ENCODE results near the gene MT1F.

MT1F gene

GRCh38 chr16:56625943-56626654, 31.7 kb upstream of the MT1F start:
- no peak for DNase-seq

GRCh38 chr16:56626685-56627084, 31.1 kb upstream of the MT1F start:
- no peak for DNase-seq

DNA sequence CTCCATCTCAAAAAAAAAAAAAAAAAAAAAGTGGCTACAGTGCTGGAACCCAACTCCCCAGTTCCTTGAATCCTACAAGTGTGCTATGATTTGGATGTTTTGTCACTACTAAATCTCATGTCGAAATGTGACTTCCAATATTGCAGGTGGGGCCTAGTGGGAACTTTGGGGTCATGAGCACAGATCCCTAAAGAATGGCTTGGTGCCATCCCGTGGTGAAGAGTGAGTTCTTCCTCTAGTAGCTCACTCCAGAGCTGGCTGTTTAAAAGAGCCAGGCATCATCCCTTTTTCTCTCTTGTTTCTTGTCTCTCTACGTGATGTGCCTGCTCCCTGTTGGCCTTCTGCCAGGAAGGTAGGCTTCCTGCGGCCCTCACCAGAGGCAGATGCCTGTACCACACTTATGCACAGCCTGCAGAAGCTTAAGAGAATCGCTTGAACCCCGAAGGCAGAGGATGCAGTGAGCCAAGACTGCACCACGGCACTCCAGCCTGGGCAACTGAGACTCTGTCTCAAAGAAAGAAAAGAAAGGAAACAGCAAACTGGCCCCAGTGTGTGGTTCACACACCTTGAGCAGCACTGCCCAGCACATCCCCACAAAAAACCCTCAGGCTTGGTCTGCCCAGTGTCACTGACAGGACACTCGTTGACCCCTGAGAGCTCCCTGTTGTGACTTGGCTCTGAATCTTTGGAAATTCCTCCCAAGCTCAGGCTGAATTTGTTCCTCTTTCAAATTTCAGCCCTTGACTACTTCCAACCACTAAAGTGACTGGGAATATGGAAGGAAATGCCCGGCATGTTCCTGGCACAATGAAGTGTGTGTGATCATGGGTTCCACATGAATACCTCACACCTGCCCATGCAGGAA, 29.0 kb upstream of the MT1F start:
- DNase-seq, result no peak

DNA sequence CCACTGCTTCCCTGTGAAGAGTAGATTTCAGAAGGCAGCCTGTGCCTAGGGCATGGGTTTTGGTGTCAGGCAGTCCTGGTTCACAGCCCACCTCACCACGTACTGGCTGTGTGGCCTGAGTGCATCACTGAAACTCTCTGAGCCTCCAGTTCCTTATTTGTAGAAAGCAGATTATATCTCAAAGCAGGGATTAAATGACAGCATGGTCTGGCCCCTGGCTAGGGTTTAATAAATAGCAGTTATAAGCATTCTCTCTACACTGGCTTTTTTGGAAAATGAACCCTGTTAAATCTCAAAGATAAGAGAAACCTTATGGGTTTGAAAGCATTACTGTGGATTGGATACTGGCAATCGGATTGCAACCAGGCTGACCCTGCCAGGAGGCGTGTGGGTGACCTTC, 28.2 kb upstream of the MT1F start:
- no peak for DNase-seq

DNA sequence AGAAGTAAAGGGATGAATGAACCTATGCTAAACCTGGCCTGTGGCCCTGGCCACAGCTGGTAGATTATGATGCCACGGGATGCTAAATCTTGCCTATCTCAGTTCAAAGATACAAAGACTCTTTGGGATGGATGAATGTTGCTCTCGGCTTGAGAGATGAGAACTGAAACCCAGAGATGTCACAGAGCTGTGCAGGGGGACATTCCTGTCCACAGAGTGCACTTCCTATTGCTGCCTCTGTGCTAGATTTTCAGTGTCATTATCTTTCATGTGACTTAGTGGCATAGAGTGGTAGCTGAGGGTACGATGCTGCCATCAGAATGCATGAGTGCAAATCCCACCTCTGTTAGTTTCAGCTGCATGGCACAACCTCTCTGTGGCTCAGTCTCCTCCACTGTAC, 27.6 kb upstream of the MT1F start:
- no peak for DNase-seq

DNA sequence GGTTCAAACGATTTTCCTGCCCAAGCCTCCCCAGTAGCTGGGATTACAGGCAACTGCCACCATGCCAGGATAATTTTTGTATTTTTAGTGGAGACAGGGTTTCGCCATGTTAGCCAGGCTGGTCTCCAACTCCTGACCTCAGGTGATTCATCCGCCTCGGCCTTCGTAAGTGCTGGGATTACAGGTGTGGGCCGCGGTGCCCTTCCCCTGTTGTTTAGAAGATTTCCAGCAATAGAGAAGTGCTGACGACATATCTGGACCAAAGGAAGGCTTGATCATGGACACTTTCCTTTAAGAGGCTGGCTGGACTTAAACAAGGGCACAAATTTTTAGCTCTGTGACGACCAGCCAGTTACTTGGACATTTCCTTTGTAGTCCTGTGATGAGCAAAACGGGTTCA, 26.6 kb upstream of the MT1F start:
- DNase-seq, result no peak

DNA sequence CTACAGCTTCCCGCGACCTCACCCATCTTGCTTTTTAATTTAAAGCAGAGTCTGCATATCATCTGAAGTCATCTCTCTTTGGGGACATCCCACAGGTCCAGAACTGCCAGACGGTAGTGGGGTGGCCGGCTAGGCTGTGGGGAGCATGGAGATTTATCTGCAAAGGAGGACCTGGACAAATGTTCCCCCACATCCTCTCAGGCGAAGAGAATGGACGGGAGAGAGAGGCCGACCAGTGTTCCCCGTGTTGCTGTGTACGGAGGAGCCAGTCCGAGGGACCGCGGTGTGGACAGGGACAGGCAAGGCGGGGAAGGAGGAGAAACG, 26.0 kb upstream of the MT1F start:
- no peak for DNase-seq

DNA sequence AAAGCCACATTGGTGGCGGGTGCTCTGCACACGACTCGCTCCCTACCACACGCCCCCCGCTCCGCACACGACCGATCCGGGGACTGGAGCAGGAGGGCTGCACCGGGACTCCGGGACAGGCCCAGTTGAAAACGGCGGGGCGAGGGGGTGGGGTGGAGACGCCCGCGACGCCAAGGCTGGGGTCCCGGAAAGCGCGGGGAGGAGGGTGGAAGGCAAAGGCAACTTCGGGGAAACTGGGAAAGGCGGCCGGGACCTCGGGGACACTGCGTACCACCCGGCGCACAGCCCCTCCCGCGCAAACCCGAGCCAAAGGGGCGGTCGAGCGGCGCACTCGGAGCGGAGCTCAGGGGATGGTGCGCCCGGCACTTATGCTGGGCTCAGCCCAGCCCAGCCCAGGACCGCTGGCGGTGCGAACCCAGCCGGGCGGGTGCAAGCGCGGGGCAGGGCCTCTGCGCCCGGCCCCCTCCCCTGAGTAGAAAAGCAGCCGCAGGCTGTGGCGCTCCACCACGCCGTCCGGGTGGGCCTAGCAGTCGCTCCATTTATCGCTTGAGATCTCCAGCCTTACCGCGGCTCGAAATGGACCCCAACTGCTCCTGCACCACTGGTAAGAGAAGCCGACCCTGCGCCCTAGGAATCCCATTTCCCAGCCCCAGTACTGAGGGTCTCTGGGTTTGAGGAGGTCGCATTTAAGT, 25.5 kb upstream of the MT1F start, which contains the start of gene MT1M:
MT1M (plus strand) TSS at position 504 of the 692 bp plus-strand sequence; CDS start at position 577, 73 bp downstream.
- no peak for DNase-seq

- DNase-seq, result no peak
Measured at GRCh38 chr16:56632848-56633365, 24.9 kb upstream of the MT1F start.

- no peak for DNase-seq
Measured at GRCh38 chr16:56633535-56633934, 24.2 kb upstream of the MT1F start.

DNA sequence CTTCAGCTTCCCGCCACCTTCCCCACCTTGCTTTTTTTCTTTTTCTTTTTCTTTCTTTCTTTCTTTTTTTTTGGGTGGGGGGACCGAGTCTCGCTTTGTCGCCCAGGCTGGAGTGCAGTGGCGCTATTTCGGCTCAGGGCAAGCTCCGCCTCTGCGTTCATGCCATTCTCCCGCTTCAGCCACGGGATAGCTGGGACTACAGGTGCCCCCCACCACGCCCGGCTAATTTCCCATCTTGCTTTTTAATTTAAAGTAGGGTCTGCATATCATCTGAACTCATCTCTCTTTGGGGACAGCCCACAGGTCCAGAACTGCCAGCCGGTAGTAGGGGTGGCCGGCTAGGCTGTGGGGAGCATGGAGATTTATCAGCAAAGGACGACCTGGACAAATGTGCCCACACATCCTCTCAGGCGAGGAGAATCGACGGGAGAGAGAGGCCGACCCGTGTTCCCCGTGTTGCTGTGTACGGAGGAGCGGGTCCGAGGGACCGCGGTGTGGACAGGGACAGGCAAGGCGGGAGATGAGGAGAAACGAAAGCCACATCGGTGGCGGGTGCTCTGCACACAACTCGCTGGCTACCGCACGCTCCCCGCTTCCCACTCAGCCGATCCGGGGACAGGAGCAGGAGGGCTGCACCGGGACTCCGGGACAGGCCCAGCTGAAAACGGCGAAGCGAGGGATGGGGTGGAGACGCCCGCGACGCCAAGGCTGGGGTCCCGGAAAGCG, 22.9 kb upstream of the MT1F start:
- no peak for DNase-seq

GRCh38 chr16:56635441-56635967, 22.3 kb upstream of the MT1F start:
- DNase-seq, result no peak

- DNase-seq, result no peak
Measured at GRCh38 chr16:56636616-56637413, 20.9 kb upstream of the MT1F start.

GRCh38 chr16:56637814-56638750, 19.7 kb upstream of the MT1F start, which contains the start of gene MT1A:
Gene MT1A (plus strand): TSS chr16:56638666. CDS start chr16:56638739, 73 bp downstream.
- DNase-seq, result no peak

DNA sequence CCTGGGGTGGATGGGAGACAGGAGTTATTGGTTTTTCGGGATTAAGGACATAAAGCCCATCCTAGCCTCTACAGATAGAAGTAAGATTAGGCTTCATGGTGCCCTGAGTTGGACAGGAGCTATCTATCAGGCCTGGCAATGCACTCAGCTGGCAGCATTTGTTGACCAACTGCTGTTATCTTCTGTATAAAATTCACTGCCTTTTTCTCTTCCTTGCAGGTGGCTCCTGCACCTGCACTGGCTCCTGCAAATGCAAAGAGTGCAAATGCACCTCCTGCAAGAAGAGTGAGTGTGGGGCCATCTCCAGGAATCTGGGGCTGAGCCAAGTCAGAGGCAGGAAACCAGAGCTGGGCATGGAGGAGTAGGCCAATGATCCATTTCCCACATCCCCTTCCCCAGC, 18.7 kb upstream of the MT1F start:
- DNase-seq, result no peak

DNA sequence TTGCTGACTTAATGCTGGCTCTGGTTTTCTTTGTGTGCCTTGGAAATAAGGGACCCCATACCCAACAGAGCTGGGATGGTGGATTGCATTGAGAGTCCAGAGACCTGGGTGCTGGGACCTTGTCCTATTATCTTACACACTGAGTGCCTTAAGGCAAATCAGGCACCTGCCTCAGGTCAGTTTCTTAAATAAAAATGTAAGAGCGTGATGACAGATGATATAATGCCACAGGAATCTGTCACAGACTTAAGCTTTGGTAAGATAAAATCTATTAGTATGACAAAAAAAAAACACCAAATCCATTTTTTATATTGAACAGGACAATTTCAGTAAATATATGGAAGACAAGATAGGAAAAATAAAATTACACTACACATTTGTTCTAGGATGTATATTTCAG, 17.7 kb upstream of the MT1F start:
- DNase-seq, result no peak

DNA sequence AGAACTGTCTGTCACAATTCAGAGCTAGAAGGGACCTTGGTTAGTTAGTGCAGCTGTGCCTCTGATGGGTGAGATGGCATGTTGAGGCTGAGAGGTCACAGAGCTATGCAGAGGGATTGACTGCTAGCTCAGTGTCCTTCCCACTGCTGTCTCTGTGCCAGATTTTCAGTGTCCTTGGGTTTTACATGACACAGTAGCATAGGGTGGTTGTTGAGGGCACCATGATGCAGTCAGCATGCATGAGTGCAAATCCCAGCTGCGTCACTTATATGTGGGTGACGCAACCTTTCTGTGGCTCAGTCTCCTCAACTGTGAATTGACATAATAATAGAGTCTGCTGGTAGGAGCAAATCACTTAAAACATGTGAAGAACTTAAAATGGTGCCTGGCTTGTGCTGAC, 16.6 kb upstream of the MT1F start:
- no peak for DNase-seq

- DNase-seq, result peak; percentile 20 to 65 (median 38)
Measured at GRCh38 chr16:56643080-56643778, 14.5 kb upstream of the MT1F start.

- no peak for DNase-seq
Measured at GRCh38 chr16:56643833-56644232, 13.9 kb upstream of the MT1F start.

DNA sequence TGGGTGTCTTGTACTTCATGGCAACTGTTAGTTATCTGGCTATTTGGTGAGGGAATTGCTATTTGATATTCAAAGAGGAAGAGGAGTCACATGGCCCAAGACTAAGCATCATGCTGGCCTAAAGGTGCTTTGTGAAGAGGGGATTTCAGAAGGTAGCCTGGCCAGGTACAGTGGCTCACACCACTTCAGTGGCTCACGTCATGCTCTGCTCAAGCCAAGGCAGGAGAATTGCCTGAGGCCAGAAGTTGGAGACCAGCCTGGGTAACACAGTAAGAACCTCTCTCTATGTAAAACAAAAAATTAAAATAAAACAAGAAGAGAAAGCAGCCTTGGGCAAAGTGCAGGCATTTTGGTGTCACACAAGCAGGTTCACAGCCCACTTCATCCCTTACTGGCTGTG, 12.4 kb upstream of the MT1F start:
- no peak for DNase-seq

Data from activated naive CD4-positive, alpha-beta T cell (primary cell).